NB4 (cell line): Measurements from ENCODE around the gene MRPL28.

Experiments
- CTCF ChIP-seq: IDR thresholded peaks from one replicate; pipeline ENCODE4 v1.5.1; 2012; ENCODE audit warnings: low read depth, low read length
- POLR2A ChIP-seq: IDR thresholded peaks from 2 replicates; pipeline ENCODE4 v1.6.1; 2011; ENCODE audit warnings: mild to moderate bottlenecking; ENCODE audit not compliant: insufficient read length; ENCODE audit errors: extremely low read depth

- no peak for TF ChIP-seq CTCF
- no peak for TF ChIP-seq POLR2A
These were observed 34.7 kb upstream of the MRPL28 start for GRCh38 chr16:404971-405486.
